GM19025 (cell line): Measurements from ENCODE around the gene TWIST2.

Experiments
- ATAC-seq: cut with Tn5 transposase; IDR thresholded peaks from one replicate; pipeline ENCODE4 v1.9.1; 2021; ENCODE audit warnings: mild to moderate bottlenecking, low read depth, moderate library complexity; ENCODE audit not compliant: unreplicated experiment

Gene TWIST2

DNA sequence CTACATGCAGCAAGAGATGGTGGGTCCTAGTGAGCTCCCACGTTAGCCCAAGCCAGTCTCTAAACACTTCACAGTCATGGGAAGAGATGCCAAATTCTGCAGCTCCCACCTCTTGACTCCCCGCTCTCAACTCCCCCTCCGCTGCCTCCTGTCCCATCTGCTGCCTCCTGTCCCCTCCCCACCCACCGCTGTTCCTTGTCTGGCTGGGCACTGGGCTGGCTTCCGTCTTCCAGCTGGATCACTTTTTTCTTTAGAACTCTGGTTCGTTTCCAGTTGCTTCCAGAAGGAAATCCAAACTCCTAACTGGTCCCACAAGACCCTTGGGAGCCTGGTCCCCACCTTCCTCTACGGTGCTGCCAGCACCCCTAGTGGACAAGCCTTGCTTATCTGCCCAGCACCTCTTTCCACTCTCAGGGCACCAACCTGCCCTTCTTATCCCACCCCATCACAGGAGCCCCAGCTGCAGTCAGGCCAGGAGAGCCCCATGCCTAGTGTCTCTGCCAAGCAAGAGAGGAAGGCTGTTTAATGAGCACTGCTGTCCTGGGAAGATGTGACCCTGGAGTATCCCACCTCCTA lies 12.1 kb upstream of the TWIST2 start:
- no peak for ATAC-seq

DNA sequence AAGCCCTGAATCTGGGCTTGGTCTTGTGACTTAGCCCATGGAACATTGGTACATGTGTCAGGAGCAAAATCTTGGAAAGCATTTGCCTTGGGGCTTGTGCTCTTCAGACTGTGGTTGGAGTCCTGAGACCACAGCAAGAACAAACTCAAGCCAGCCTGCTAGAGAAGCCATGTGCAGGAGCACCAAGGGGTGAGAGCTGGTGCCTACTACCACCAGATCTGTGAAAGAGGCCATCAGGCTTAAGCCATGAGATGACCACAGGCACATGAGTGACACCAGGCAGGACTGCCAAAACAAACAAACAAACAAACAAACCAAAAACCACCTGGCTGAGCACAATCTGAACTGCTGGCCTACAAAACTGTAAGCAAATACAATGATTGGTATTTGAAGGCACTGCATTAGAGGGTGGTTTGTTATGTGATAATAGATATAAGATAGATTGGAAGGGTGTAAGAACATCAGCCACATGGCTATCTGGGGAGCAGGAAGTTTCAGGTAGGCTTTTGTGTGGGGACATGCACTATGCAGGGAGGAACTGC lies 9.0 kb upstream of the TWIST2 start:
- no peak for ATAC-seq

DNA sequence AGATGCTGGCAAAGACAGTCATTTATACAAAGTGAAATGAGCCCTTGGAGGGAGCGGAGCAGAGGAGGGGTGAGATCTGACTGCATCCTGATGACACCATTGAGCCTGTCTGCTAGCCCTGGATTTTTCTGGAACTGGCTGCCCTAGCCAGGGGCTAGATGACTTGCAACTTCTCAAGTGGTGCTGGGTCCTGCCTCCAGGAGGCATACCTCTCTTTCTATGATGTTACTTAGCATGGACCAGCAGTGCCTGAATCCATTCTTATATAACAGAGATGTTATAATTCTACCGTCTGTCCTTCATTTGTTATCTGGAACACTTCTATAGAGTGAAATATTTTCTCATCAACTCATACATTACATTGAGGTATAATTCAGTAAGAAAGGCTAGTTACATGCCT lies 8.5 kb upstream of the TWIST2 start:
- ATAC-seq, result no peak

DNA sequence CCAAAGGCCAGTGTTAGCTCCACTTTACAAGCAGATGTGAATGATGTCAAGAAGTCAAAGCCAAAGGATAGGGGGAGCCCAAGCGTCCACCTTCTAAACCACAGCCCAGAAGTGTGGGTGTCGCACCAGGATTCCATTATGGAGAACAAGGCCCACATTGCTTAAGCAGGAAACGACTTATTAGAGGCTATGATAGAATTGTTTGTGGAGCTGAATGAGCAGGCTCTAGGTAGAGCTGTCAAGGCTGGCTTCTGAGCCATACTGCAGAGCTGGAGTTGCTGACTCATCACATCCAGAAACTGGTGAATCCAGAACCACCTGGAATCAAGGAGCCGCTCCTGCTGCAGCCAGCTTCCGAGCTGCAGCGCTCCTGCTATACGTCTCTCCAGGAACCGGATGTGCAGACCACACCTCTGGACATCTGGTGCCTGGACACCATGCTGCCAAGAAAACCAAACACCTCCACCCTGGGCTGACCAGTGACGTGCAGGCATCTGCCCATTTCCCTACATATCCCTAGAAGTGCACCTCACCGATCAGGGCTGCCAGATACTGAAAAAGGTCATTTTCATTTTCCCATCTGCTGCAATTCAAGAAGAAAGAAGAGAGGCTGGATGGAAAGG lies 6.2 kb upstream of the TWIST2 start:
- no peak for ATAC-seq

DNA sequence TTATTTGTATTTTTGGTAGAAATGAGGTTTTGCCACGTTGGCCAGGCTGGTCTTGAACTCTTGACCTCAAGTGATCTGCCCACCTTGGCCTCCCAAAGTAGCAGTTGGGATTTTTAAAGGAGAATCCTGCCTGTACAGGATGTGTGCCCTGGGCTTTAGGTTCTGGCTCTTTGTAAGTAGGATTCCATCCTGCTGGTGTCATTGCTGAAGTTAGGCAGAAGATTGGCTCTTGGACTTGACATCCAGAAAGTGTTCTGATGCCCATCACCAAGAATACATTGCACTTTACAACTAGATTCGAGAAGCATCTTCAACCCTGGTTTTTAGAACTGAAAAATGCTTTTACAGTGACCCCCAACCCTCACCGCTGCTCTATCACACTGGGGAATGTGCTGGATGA lies 4.4 kb upstream of the TWIST2 start:
- no peak for ATAC-seq

DNA sequence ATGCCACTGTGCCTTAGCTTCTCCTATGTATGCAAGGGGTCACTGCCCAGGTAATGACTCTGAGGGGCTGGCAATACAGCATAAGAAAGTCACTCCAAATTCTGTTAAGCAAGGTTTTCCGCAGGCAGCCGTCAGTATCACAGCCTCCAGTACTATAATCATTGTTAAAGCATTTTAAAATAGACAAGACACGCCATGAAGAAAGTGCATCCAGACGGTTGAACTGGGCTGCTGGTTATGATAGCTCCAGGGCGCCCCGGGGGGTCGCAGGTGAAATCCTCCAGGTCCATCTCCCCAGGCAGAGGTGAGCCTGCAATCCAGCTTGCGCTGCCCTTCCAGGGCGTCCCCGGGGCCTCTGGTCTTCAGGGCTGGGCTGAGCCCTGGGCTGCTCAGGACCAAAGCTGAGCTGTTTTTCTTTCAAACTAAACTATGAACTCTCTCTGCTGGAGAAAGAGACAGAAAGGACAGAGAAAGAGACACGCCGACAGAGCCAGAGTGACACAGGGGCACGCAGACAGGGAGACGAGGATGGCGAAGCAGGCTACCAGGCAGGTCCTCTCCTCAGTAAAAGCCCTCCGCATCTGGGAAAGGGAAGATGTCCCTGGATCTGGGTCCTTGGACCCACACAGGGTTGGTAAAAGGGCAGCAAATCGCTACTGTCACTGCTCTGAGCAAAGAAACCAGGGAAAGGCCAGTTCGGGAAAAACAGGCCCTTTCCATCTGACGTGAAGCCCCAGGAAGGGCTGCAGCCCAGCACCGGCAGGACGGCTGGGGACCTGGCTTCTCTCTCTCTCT lies 2.1 kb upstream of the TWIST2 start:
- no peak for ATAC-seq

DNA sequence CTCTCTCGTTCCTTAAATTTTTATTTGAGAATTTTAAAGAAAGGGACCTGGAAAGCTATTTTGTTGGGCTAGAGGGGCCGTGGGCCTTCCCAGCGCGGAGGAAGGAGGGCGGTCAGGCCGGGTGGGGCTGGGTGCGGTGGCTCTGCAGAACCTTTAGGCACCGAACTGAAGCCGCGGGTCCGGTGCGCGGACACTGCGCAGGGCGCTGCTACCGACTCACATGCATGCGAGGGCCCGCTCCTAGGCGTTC lies 1.6 kb upstream of the TWIST2 start:
- no peak for ATAC-seq

DNA sequence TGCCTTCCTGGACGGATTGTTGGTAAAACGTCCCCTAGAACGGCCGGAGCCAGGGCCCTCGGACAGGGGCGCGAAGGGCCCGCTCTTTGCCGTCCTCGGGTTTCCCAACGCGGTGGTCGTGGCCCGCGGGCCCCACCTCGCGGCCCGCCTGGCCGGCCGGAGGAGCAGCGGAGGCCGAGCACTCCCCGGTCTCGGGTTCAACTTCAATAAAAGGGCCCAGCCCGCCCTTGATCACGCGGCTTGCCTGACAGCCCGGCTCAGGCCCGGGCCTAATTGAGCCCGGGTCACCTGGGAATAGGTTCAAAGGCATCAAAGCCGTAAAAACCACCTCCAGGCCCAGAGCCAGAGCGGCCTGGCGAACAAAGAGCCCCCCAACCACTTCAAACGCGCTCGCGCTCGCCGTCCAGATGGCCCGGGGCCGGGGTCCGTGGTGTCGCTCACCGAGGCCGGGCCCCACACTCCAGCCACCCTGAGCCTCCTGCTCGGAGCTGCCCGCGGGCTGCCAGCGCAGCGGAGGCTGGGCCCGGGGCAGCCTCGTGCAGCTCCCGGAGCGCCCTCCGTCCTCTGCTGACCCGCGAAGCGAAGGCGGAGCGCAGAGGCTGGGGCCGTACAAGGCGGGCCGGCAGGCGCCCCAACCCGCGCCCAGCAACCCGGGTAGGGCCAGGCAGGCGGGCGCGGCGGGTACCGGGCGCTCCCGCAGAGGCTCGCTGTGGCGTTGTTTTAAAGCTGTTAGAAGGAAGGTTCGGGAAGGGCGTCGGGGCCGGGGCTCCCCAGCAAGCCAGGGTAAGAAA lies 1.1 kb upstream of the TWIST2 start:
- no peak for ATAC-seq

DNA sequence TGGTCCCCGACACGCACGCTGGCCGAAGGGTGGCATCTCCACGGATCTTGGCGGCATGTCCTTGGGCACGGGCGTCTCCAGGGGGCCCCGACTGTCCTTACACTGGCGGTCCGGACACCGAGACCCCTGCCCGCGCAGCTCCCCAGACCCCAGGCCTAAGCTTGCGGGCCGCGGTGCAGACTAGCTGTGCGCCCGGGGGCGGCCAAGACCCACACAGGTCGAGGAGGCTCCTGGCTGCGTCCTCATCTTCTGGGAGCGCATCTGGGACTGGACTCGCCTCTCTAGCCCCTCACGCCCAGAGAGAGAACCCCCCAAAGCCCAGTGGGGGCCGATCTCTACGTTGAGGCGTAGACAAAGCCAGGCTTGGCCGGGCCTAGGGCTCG lies 475 bp upstream of the TWIST2 start:
- ATAC-seq, result no peak

DNA sequence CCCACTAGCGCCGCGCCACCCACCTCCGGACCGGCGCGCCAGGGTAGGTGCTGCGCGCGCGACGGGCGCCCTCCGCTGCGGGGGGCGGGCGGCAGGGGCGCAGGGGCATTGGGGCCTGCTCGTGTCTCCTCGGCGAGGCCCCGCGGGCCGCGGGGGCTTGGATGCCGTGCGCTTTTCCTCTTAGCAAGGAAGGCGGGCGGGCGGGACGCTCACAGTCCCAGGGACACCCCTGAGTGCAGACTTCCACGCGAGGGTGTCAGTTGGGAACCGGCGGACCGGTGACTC lies 748 bp downstream of the TWIST2 start:
- no peak for ATAC-seq

DNA sequence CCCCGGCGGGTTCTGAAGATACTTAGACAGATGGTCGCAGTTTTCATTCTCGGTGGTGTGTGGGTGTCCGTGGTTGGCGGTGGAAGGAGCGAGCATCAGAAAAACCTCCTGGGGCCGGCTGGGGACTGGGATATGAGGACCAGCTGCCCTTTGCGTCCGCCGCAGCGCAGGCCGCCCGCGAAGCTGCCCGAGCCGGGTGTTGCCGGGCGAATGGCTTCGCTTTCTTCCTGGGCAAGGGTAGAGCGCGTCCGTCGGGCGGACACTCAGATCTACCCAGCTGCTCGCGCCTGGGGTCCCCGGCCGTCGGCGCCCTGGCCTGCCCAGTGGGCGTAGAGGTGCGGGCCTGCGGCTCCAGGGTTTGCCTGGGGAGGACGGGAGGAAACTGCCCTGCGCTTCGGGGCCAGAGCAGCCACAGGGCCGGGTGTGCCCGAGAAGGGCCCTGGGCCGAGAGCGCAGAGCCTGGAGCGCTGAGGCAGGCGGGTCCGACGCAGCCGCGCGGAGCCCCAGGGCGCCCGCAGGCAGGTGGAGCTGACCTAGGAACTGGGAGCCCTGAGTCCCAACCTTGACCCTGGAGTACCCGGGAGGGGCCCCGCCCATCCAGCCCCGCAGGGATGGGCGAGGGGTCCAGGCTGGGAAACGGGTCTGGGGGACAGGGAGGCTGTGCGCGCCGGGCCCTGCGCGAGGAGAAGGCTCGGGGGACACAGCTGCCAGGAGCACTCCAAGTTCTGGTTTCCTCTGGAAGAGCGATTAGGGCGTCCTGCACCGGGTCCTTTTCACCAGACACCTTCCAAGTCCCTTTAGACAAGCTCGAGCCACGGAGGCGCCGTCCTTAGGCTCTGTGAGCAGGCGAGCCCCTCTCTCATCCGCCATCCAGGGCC lies 1.3 kb downstream of the TWIST2 start:
- no peak for ATAC-seq

DNA sequence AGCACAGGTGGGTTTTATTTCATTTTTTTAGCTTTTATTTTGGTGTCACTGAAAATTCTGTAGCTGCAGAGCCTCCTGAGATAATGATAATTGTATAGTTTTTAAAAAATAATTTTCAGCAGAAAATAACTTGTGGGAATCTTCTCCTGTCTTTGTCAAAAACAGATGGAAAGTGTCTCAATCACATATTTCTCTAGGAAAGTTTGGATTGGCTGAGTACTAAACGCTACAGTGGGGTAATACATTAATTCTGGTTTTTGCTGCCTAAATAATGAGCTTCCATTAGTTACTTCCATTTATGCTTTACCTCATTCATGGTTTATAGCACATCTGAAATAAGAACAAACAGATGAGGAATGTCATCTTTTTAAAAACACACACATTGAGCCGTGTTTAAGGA lies 2.2 kb downstream of the TWIST2 start:
- ATAC-seq, result no peak

DNA sequence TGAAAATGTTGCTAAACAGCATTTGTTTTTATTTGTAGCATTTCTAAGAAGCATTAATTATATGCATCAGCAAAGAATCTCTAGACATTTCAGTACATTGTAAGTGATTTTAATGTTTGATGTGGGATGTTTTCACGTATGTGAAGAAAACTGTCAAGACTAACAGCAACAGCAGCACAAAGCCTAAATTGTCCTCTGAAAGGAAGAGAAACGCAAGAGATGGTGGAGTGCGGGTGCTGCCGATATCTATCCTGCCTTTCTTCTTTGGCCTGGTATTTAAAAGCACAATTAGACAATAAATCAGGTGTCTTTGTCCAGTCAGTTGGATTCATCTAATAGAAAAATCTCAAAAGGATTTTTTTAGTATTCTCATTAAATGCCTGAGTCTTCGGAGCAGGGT lies 3.1 kb downstream of the TWIST2 start:
- ATAC-seq, result no peak

DNA sequence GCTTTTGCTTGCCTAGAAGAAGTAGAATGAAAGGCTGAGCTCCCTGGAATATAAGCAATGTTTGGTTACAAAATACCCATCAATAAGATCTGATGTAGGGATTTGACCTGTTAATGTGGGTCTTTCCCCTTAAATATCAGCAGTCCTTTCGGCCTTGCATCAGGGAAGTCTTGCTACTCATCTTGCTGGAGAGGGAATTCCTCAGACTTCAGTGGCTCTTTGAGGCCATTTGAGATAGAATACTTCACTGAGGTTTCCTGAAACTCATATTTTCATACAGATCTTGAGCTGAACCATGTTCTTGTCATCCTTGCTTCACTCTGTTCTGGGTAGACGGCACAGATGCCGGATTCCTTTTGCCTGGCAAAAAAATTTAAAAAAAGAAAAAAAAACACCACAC lies 3.9 kb downstream of the TWIST2 start:
- no peak for ATAC-seq

DNA sequence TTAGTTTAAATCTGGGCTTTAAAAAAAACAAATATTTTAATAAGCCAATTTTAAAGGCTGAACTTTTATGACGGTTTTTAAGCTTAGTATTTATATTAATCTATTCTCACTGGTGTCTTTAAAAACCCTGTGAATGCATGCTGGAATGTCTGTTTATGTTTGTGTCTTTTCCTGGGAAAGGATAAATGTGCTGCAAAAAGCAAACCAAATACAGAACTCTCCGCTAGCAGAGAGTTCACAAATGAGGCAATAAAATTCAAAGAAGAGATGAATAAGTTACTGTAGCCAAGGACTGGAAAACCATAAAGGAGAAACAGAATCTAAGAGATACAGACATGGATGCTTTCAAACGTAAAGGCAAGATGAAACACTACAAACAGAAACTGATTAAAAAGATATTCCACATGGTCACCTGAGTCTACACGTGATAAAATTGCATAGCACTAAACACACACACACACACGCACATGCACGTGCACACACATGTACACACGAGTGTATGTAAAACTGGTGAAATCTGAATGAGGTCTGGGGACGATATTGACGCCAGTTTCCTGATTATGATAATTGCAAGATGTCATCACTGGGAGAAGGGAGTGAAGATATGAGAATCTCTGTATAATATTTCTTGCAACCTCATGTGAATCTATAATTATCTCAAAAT lies 4.5 kb downstream of the TWIST2 start:
- no peak for ATAC-seq

DNA sequence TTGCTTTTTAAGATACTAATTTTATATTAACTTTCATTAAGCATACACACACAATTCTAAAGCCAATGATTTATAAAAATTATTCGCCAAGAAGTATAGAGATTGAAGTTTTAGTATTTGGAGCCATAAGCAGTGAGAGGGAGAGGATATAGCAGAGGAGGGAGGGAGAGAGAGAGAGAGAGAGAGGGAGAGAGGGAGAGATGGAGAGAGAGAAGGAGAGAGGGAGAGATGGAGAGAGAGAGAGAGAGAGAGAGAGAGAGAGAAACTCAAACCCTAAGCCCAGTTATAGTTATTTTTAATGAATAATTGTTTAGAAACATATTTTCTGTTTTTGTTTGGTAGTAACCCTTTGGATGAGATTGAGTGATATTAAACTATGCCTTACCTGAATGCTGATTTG lies 5.3 kb downstream of the TWIST2 start:
- no peak for ATAC-seq

DNA sequence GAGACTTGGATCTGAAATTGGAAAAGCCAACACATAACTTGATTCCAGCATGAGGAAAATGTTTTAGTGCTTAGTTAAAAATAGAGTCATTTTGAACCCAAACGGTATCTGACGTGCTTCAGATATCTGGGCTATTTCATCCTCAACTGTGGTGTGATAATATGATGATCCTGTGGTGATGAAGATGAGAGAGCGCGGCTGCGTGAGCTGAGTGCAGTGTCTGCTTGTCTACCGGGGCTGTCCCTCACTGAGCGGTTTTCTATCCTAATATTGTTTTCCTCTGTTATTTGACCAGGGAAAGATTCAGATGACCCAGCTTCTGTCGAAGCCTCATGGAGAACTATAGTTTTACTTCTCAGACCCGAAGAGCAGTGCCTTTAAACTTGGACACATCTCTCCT lies 5.8 kb downstream of the TWIST2 start:
- ATAC-seq, result no peak

DNA sequence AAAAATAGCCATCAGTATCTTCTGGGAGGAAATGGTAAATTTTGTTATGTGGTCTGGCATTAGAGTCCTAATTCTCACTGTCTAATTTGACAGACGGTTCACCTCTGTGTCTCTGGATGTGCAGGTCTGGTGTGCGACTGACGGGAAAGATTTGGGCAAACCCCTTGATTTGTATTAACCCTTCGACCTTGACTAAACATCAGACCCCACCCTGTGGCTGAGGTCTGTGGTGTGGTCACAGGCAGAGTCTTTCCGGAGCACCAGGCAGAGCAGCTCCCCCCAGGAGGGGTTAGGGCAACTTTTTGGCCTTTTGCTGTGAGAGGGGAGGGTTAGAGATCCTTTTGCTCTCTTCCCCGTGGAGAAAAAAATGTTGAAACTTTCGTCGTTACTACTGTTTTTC lies 6.4 kb downstream of the TWIST2 start:
- ATAC-seq, result no peak

DNA sequence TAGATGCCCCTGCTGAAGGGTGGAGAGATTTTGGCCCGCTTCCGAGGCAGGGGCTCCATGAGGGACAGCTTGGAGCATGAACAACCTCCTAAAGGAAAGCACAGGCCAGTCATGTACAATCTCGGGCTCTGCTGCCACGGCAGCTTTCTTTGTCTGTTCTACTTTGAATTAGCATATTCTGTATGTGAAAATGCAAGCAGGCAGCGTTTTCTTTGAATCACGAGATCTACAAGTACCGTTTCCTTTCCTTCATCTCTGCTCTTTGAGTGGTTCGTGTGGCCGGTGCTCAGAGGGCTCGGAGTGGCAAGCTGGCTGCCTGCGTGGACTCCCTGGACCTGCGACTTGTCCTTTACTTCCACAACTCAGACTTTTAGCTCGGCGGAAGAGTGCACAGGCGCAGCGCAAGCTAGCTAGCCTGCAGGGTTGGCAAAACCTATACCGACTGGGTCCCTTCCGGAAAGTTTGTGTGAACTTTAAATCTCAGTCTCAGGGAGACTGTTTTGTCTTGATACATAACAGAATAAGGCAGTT lies 6.9 kb downstream of the TWIST2 start:
- ATAC-seq, result no peak

DNA sequence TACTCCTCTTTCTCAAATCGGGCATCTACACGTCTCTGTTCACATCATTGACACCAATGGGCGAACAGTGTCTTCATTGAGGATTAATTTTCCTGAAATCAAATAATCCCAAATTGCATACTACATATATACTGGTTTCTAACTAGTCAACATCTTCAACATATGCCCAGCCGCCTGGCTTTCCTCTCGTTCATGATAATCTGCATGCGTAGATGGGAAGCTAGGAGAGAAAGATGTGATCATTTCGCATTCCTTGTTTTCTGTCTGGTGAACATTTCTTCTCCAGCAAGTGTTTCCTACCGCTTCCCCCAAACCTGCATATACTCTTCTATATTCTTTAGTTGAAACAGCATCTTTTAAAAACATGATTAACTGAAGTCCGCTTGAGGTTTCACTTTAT lies 7.4 kb downstream of the TWIST2 start:
- no peak for ATAC-seq
